Stimulated activated CD4-positive, alpha-beta T cell treated with anti-CD3 and anti-CD28 coated beads, Interleukin-4, amount 100 ng/mL, for 24 hours (primary cell): Measurements from ENCODE around the gene ERP27.

ENCODE experiments used
- DNase-seq: peaks from one replicate; pipeline ENCODE4 v3.0.0-alpha.2; 2020

ERP27 gene

GRCh38 chr12:14959126-14959440 lies 20.7 kb upstream of the ERP27 start:
- no peak for DNase-seq

GRCh38 chr12:14958361-14959125 lies 20.2 kb upstream of the ERP27 start:
- DNase-seq = no peak

- no peak for DNase-seq
These were observed 19.3 kb upstream of the ERP27 start for GRCh38 chr12:14957551-14958168.

- DNase-seq = no peak
These were observed 18.6 kb upstream of the ERP27 start for GRCh38 chr12:14956905-14957304.

- DNase-seq = peak; percentile 62
These were observed 17.9 kb upstream of the ERP27 start for GRCh38 chr12:14956024-14956891.

- DNase-seq = no peak
These were observed 15.9 kb upstream of the ERP27 start for GRCh38 chr12:14954269-14954668.

GRCh38 chr12:14953752-14954151 lies 15.4 kb upstream of the ERP27 start:
- DNase-seq = no peak

- peak; percentile 51 for DNase-seq
These were observed 14.1 kb upstream of the ERP27 start for GRCh38 chr12:14952299-14952921.

GRCh38 chr12:14951851-14952250 lies 13.5 kb upstream of the ERP27 start:
- DNase-seq = no peak

GRCh38 chr12:14950982-14951746 lies 12.8 kb upstream of the ERP27 start:
- no peak for DNase-seq

- peak; percentile 57 for DNase-seq
These were observed 12.1 kb upstream of the ERP27 start for GRCh38 chr12:14950421-14950820.

GRCh38 chr12:14949631-14950030 lies 11.3 kb upstream of the ERP27 start:
- no peak for DNase-seq

- peak; percentile 65 for DNase-seq
These were observed 10.3 kb upstream of the ERP27 start for GRCh38 chr12:14948672-14949071.

GRCh38 chr12:14946861-14947260 lies 8.5 kb upstream of the ERP27 start:
- DNase-seq = no peak

GRCh38 chr12:14946162-14946561 lies 7.8 kb upstream of the ERP27 start:
- DNase-seq = no peak

GRCh38 chr12:14942196-14942931 lies 4.0 kb upstream of the ERP27 start:
- no peak for DNase-seq

- DNase-seq = no peak
These were observed 3.0 kb upstream of the ERP27 start for GRCh38 chr12:14941369-14941768.

- no peak for DNase-seq
These were observed 648 bp downstream of the ERP27 start for GRCh38 chr12:14937689-14938088.

- DNase-seq = no peak
These were observed 1.3 kb downstream of the ERP27 start for GRCh38 chr12:14937014-14937413.

GRCh38 chr12:14936224-14936861 lies 2.0 kb downstream of the ERP27 start:
- no peak for DNase-seq

- DNase-seq = no peak
These were observed 3.3 kb downstream of the ERP27 start for GRCh38 chr12:14935031-14935430.
